ENCODE measurements around the gene MAFF.
A peak's percentile ranks its signal among the peaks of the same experiment; 100 is the strongest.
"Not testable (repeated sequence)": the region's sequence is repeated elsewhere in the genome, so short reads cannot be mapped to it uniquely, and the experiment has no call there.

Gene MAFF

DNA sequence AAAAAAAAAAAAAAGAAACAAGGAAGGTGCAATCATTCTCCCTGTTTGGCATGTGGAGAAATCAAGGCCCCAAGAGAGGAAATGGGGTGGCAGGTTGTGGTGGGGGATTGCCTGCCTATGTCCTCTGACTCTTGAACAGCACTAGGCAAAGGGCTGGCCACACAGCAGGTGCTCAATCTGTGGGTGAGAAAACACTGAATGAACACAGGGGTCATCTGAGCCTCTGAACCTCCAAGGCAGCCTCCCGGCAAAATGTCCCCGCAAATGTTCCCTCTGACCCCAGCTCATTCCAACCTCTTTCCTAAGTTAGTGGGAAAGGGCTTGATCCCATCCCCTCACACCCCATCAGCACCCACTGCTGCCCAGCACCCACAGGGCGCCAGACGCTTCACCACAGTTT is 24.8 kb upstream of the MAFF start:
- FAIRE-seq (peak; percentile 52), DNase-seq (ENCODE audit: insufficient read length, low spot score) (no peak)

DNA sequence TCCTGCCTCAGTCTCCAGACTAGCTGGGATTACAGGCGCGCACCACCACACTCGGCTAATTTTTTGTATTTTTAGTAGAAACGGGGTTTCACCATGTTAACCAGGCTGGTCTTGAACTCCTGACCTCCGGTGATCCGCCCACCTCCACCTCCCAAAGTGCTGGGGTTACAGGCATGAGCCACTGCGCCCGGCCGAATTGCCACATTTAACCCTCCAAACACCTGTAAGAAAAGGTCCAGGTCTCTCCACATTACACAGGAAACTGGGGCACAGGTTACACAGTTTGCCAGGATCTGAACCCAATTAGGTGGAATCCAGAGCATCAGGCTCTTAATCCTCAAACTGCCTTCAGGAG is 24.2 kb upstream of the MAFF start:
- FAIRE-seq; DNase-seq (ENCODE audit: insufficient read length, low spot score): not testable (repeated sequence)

DNA sequence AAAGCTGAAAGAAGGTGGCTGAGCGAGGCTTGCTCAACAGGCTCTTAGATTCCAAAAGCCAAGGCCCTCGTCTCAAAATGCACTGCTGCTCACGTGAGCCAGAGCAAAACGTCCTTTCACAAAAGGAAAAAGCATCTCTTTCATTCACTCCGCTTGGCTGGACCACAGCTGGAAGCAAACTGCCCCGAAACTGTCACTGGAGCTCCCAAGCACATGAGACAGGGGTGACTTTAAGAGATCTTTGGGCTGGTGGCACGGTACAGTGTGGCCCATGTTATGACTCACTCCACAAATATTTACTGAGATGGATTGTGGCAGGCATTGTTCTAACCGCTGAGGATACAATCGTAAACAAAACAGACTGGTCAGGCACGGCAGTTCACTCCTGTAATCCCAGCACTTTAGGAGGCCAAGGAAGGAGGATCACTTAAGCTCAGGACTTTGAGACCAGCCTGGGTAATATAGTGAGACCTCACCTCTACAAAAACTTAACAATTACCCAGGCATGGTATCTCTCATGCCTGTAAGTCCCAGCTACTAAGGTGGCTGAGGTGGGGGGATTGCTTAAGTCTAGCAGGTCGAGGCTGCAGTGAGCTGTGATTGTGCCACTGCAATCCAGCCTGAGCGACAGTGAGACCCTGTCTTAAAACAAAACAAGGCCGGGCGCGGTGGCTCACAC is 23.7 kb upstream of the MAFF start:
- no peak for DNase-seq (ENCODE audit: insufficient read length, low spot score)
- FAIRE-seq, result no peak

GRCh38 chr22:38178605-38178937 is 23.2 kb upstream of the MAFF start:
- FAIRE-seq, result not testable (repeated sequence)

DNA sequence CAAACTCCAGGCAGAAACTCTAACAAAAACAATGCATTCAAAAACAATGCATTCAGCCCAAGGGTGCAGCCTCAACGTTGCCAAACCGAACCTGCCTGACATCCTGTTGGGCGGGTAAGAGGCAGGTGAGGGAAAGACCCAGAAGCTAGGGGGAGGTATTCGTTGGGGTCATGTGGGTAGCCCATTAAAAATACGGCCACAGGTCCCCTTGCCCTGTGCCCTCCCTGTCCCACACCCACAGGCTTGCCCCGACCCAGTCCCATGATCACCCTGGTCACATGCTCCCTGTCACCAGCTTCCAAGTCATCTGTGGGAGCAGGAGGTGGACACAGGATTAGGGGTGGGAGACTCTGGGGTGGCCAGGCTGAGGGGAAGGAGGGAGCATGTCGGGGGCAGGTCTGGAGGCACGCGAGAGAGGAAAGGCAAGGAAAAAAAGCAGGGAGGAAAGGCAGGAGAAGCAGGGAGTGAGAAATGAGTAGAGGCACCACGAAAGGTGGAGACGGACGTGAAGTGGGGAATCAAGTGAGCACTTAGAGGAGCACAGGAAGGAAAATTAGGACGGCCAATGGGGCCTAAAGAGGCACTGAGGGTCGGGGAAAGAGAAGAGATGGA is 20.8 kb upstream of the MAFF start:
- FAIRE-seq, result no peak

More at GRCh38 chr22:38178605-38178937, 23.2 kb upstream of the MAFF start:
- DNase-seq (ENCODE audit: insufficient read length, low spot score), result not testable (repeated sequence)

DNA sequence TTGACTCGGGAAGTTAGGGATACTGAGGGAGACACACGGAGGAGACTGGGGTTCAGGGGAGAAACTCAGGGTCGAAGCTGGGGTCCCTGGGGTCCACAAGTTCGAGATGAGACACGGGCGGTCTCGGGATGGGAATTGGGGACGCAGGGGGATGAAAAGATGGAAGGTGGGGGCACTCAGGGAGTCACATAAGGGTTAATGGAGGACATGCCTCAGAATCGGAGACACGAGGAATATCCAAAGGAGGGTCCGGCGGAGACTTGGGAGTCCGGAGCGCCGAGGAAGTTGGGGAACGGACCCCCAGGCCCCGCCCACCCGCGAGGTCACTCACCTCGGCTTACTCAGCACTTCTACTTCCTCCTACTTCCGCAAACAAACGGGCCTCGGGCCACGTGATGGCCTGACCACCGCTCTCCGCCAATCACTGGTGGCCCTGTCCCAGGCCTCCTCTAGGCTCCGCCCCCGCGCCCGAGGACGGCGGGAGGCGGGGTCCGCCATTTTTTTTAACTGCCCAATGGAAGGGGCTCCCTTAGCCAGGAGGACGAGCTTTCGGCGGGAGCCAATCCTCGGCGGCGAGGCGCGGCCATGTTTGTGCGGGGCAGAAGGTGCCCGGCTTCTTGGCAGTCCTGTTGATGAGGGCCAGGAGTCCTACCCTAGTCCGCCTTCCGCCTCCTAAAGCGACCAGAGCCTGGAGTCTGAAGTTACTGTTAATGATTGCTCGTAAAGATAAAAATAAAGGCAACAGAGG is 20.2 kb upstream of the MAFF start, which contains the start of gene PLA2G6:
TSS of gene PLA2G6 (minus strand) at position 378 of the 748 bp plus-strand sequence. CDS start 12,404 bp downstream, outside the sequence.
- DNase-seq (ENCODE audit: insufficient read length, low spot score) (peak; percentile 97), FAIRE-seq (peak; percentile 90)

More for the DNA sequence above, 20.8 kb upstream of the MAFF start:
- no peak for DNase-seq (ENCODE audit: insufficient read length, low spot score)

GRCh38 chr22:38184788-38185187 is 17.0 kb upstream of the MAFF start:
- FAIRE-seq, result no peak
- no peak for DNase-seq (ENCODE audit: insufficient read length, low spot score)

DNA sequence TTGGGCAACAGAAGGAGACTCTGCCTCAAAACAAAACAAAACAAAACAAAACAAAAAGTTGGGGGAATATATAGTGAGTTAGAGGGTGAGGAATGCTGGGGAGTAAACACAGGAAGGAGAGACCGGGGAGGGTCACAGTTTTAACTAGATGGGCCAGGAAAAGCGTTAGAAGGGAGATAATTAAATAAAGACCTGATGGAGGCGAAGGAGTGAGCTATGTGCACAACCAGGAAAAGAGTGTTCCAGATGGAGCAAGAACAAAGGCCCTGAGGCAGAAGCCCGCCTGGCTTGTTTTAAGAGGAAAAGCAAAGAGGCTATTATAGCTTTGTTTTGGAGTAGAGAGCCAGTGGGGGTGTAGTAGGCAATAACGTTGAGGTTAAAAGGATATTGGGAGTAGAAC is 15.4 kb upstream of the MAFF start:
- DNase-seq (ENCODE audit: insufficient read length, low spot score), result no peak
- FAIRE-seq, result no peak

- no peak for FAIRE-seq
- DNase-seq (ENCODE audit: insufficient read length, low spot score), result no peak
Observed at GRCh38 chr22:38187413-38188212, 14.2 kb upstream of the MAFF start.

DNA sequence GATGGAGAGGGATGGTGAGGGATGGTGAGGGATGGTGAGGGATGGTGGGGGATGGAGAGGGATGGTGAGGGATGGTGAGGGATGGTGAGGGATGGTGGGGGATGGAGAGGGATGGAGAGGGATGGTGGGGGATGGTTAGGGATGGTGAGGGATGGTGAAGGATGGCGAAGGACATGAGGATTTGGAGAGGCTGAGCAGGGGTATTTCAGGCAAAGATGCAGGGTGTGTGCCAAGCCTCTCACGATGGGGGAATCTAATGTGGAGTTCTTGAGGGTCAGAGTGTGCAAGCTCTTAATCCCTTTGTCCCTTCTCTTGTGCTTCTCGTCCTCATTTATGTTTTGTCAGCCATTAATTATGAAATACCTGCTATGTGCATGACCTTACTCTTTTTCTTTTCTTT is 12.7 kb upstream of the MAFF start:
- FAIRE-seq, result no peak
- DNase-seq (ENCODE audit: insufficient read length, low spot score), result no peak

DNA sequence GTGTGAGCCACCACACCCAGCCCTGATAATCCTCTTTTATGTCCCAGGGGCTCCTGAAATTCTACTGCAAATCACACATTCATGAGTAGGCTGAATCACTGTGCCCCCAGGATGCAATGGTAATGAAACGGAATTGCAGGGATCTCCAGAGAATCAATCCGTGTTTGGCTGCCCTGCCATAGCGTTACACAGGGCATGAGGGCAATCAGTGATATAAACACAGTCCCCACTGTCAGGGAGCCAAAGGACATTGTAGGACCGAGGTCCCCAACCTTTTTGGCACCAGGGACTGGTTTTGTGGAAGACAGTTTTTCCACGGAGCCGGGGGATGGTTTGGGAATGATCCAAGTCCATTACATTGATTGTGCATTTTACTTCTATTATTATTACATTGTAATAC is 11.2 kb upstream of the MAFF start:
- DNase-seq (ENCODE audit: insufficient read length, low spot score), result no peak
- FAIRE-seq, result no peak

- FAIRE-seq (no peak), DNase-seq (ENCODE audit: insufficient read length, low spot score) (no peak)
Observed at GRCh38 chr22:38191055-38191454, 10.7 kb upstream of the MAFF start.

- no peak for FAIRE-seq
Observed at GRCh38 chr22:38191731-38192474, 9.9 kb upstream of the MAFF start.

GRCh38 chr22:38192475-38192863 is 9.3 kb upstream of the MAFF start:
- DNase-seq (ENCODE audit: insufficient read length, low spot score) (no peak), FAIRE-seq (no peak)

More at GRCh38 chr22:38191731-38192474, 9.9 kb upstream of the MAFF start:
- DNase-seq (ENCODE audit: insufficient read length, low spot score), result no peak

DNA sequence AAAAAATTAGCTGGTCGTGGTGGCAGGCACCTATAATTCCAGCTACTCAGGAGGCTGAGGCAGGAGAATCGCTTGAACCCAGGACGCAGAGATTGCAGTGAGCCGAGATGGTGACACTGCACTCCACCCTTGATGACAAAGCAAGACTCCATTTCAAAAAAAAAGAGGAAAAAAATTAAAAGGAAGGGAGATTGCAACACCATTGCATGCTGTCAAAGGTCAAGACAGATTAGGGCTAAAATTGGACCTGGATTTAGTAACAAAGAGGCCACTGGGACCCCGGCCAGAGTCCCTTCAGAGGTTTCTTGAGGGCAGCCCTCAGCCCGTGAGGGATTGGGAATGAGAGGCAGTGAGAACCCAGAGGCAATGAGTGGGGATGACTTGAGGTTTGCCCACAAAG is 8.2 kb upstream of the MAFF start:
- no peak for DNase-seq (ENCODE audit: insufficient read length, low spot score)
- FAIRE-seq, result no peak

GRCh38 chr22:38196791-38197419 is 4.9 kb upstream of the MAFF start:
- no peak for DNase-seq (ENCODE audit: insufficient read length, low spot score)
- FAIRE-seq, result no peak

- no peak for DNase-seq (ENCODE audit: insufficient read length, low spot score)
- FAIRE-seq, result no peak
Observed at GRCh38 chr22:38199826-38200559, 1.8 kb upstream of the MAFF start.

DNA sequence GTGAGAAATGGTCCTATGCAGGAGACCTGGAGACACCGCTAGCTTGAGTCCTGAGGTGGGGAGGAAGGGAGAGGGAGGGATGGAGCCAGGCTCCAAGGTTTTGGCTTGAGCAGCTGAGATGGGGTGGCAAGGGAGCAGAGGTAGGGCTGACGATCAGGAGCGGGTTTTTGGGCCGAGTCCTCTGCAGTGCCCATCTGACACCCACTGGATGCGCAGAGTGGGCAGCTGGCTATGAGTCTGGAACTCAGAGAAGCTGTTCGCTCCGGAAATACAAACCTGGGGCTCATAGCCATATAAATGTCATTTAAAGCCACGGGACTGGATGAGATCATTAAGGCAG is 453 bp upstream of the MAFF start:
- FAIRE-seq, result no peak
- DNase-seq (ENCODE audit: insufficient read length, low spot score), result no peak

GRCh38 chr22:38202437-38203089 is 769 bp downstream of the MAFF start:
- FAIRE-seq (no peak), DNase-seq (ENCODE audit: insufficient read length, low spot score) (no peak)

Data from GM19239 (cell line).